ENCODE data around the gene CAMTA1.

Gene CAMTA1

GRCh38 chr1:6947952-6948351 lies 162.7 kb downstream of the CAMTA1 start:
- H3K9me3 ChIP-seq (ENCODE audit: low read length), result no peaks in the 10 kb centered on the region
- H3K27me3 ChIP-seq (ENCODE audit: control insufficient read depth in 1 of 2, insufficient read depth in 2 of 2, low read length in 2 of 2), result no peaks in the 10 kb centered on the region
- no peak overlapping the region for H3K9ac ChIP-seq (ENCODE audit: low read length)
- no peak overlapping the region for H3K27ac ChIP-seq (ENCODE audit: low read depth, low read length)
- H3K4me1 ChIP-seq (ENCODE audit: insufficient read depth, low read length), result no peaks in the 10 kb centered on the region
- no peak overlapping the region for H3K4me3 ChIP-seq (ENCODE audit: low read depth in 1 of 2, low read length in 2 of 2)
- no peaks in the 10 kb centered on the region for H3K36me3 ChIP-seq (ENCODE audit: insufficient read depth, low read length)

- Histone ChIP-seq H3K27me3 (ENCODE audit: control insufficient read depth in 1 of 2, insufficient read depth in 2 of 2, low read length in 2 of 2) (no peaks in the 10 kb centered on the region), H3K4me1 (ENCODE audit: insufficient read depth, low read length) (no peaks in the 10 kb centered on the region), H3K9ac (ENCODE audit: low read length) (no peak overlapping the region), H3K9me3 (ENCODE audit: low read length) (no peaks in the 10 kb centered on the region), H3K36me3 (ENCODE audit: insufficient read depth, low read length) (no peaks in the 10 kb centered on the region), H3K27ac (ENCODE audit: low read depth, low read length) (no peak overlapping the region), H3K4me3 (ENCODE audit: low read depth in 1 of 2, low read length in 2 of 2) (no peak overlapping the region)
These were observed 163.2 kb downstream of the CAMTA1 start for GRCh38 chr1:6948416-6948815.

- Histone ChIP-seq H3K27ac (ENCODE audit: low read depth, low read length) (no peak overlapping the region), H3K9me3 (ENCODE audit: low read length) (no peaks in the 10 kb centered on the region), H3K27me3 (ENCODE audit: control insufficient read depth in 1 of 2, insufficient read depth in 2 of 2, low read length in 2 of 2) (no peaks in the 10 kb centered on the region), H3K4me3 (ENCODE audit: low read depth in 1 of 2, low read length in 2 of 2) (no peak overlapping the region), H3K36me3 (ENCODE audit: insufficient read depth, low read length) (no peaks in the 10 kb centered on the region), H3K4me1 (ENCODE audit: insufficient read depth, low read length) (no peaks in the 10 kb centered on the region), H3K9ac (ENCODE audit: low read length) (no peak overlapping the region)
These were observed 163.6 kb downstream of the CAMTA1 start for GRCh38 chr1:6948861-6949260.

- no peaks in the 10 kb centered on the region for H3K36me3 ChIP-seq (ENCODE audit: insufficient read depth, low read length)
- H3K9ac ChIP-seq (ENCODE audit: low read length), result no peak overlapping the region
- no peaks in the 10 kb centered on the region for H3K27me3 ChIP-seq (ENCODE audit: control insufficient read depth in 1 of 2, insufficient read depth in 2 of 2, low read length in 2 of 2)
- no peaks in the 10 kb centered on the region for H3K9me3 ChIP-seq (ENCODE audit: low read length)
- no peak overlapping the region for H3K4me3 ChIP-seq (ENCODE audit: low read depth in 1 of 2, low read length in 2 of 2)
- no peaks in the 10 kb centered on the region for H3K4me1 ChIP-seq (ENCODE audit: insufficient read depth, low read length)
- no peak overlapping the region for H3K27ac ChIP-seq (ENCODE audit: low read depth, low read length)
These were observed 164.9 kb downstream of the CAMTA1 start for GRCh38 chr1:6950001-6950765.

- Histone ChIP-seq H3K9ac (ENCODE audit: low read length) (no peak overlapping the region), H3K4me3 (ENCODE audit: low read depth in 1 of 2, low read length in 2 of 2) (no peak overlapping the region), H3K4me1 (ENCODE audit: insufficient read depth, low read length) (no peaks in the 10 kb centered on the region), H3K27ac (ENCODE audit: low read depth, low read length) (no peak overlapping the region), H3K27me3 (ENCODE audit: control insufficient read depth in 1 of 2, insufficient read depth in 2 of 2, low read length in 2 of 2) (no peaks in the 10 kb centered on the region), H3K9me3 (ENCODE audit: low read length) (no peaks in the 10 kb centered on the region), H3K36me3 (ENCODE audit: insufficient read depth, low read length) (no peaks in the 10 kb centered on the region)
These were observed 166.3 kb downstream of the CAMTA1 start for GRCh38 chr1:6951536-6951935.

GRCh38 chr1:6953216-6953615 lies 168.0 kb downstream of the CAMTA1 start:
- no peaks in the 10 kb centered on the region for H3K4me1 ChIP-seq (ENCODE audit: insufficient read depth, low read length)
- no peaks in the 10 kb centered on the region for H3K36me3 ChIP-seq (ENCODE audit: insufficient read depth, low read length)
- no peaks in the 10 kb centered on the region for H3K27me3 ChIP-seq (ENCODE audit: control insufficient read depth in 1 of 2, insufficient read depth in 2 of 2, low read length in 2 of 2)
- H3K9me3 ChIP-seq (ENCODE audit: low read length), result no peaks in the 10 kb centered on the region
- no peak overlapping the region for H3K9ac ChIP-seq (ENCODE audit: low read length)
- no peak overlapping the region for H3K4me3 ChIP-seq (ENCODE audit: low read depth in 1 of 2, low read length in 2 of 2)
- H3K27ac ChIP-seq (ENCODE audit: low read depth, low read length), result no peak overlapping the region

GRCh38 chr1:6953907-6954364 lies 168.7 kb downstream of the CAMTA1 start:
- Histone ChIP-seq H3K27me3 (ENCODE audit: control insufficient read depth in 1 of 2, insufficient read depth in 2 of 2, low read length in 2 of 2) (no peaks in the 10 kb centered on the region), H3K4me1 (ENCODE audit: insufficient read depth, low read length) (no peaks in the 10 kb centered on the region), H3K9me3 (ENCODE audit: low read length) (no peaks in the 10 kb centered on the region), H3K27ac (ENCODE audit: low read depth, low read length) (no peak overlapping the region), H3K9ac (ENCODE audit: low read length) (no peak overlapping the region), H3K36me3 (ENCODE audit: insufficient read depth, low read length) (no peaks in the 10 kb centered on the region), H3K4me3 (ENCODE audit: low read depth in 1 of 2, low read length in 2 of 2) (no peak overlapping the region)

- Histone ChIP-seq H3K4me1 (ENCODE audit: insufficient read depth, low read length) (no peaks in the 10 kb centered on the region), H3K4me3 (ENCODE audit: low read depth in 1 of 2, low read length in 2 of 2) (no peak overlapping the region), H3K27me3 (ENCODE audit: control insufficient read depth in 1 of 2, insufficient read depth in 2 of 2, low read length in 2 of 2) (no peaks in the 10 kb centered on the region), H3K27ac (ENCODE audit: low read depth, low read length) (no peak overlapping the region), H3K36me3 (ENCODE audit: insufficient read depth, low read length) (no peaks in the 10 kb centered on the region), H3K9me3 (ENCODE audit: low read length) (no peaks in the 10 kb centered on the region), H3K9ac (ENCODE audit: low read length) (no peak overlapping the region)
These were observed 169.3 kb downstream of the CAMTA1 start for GRCh38 chr1:6954591-6954990.

- Histone ChIP-seq H3K4me3 (ENCODE audit: low read depth in 1 of 2, low read length in 2 of 2) (no peak overlapping the region), H3K36me3 (ENCODE audit: insufficient read depth, low read length) (no peaks in the 10 kb centered on the region), H3K27me3 (ENCODE audit: control insufficient read depth in 1 of 2, insufficient read depth in 2 of 2, low read length in 2 of 2) (no peaks in the 10 kb centered on the region), H3K27ac (ENCODE audit: low read depth, low read length) (no peak overlapping the region), H3K4me1 (ENCODE audit: insufficient read depth, low read length) (no peaks in the 10 kb centered on the region), H3K9ac (ENCODE audit: low read length) (no peak overlapping the region), H3K9me3 (ENCODE audit: low read length) (no peaks in the 10 kb centered on the region)
These were observed 170.3 kb downstream of the CAMTA1 start for GRCh38 chr1:6955357-6956094.

- H3K36me3 ChIP-seq (ENCODE audit: insufficient read depth, low read length), result no peaks in the 10 kb centered on the region
- H3K27me3 ChIP-seq (ENCODE audit: control insufficient read depth in 1 of 2, insufficient read depth in 2 of 2, low read length in 2 of 2), result peaks cover 0 to under 1% of the 10 kb centered on the region in 2 donors
- H3K9me3 ChIP-seq (ENCODE audit: low read length), result no peaks in the 10 kb centered on the region
- H3K4me3 ChIP-seq (ENCODE audit: low read depth in 1 of 2, low read length in 2 of 2), result no peak overlapping the region
- no peak overlapping the region for H3K9ac ChIP-seq (ENCODE audit: low read length)
- H3K4me1 ChIP-seq (ENCODE audit: insufficient read depth, low read length), result no peaks in the 10 kb centered on the region
- no peak overlapping the region for H3K27ac ChIP-seq (ENCODE audit: low read depth, low read length)
These were observed 171.4 kb downstream of the CAMTA1 start for GRCh38 chr1:6956488-6957159.

GRCh38 chr1:6957341-6957740 lies 172.1 kb downstream of the CAMTA1 start:
- peaks cover 0 to 4% of the 10 kb centered on the region in 2 donors for H3K27me3 ChIP-seq (ENCODE audit: control insufficient read depth in 1 of 2, insufficient read depth in 2 of 2, low read length in 2 of 2)
- no peak overlapping the region for H3K4me3 ChIP-seq (ENCODE audit: low read depth in 1 of 2, low read length in 2 of 2)
- no peaks in the 10 kb centered on the region for H3K4me1 ChIP-seq (ENCODE audit: insufficient read depth, low read length)
- H3K9ac ChIP-seq (ENCODE audit: low read length), result no peak overlapping the region
- no peak overlapping the region for H3K27ac ChIP-seq (ENCODE audit: low read depth, low read length)
- no peaks in the 10 kb centered on the region for H3K9me3 ChIP-seq (ENCODE audit: low read length)
- no peaks in the 10 kb centered on the region for H3K36me3 ChIP-seq (ENCODE audit: insufficient read depth, low read length)

All from muscle layer of colon (tissue), 2 donors.